Osteoblast (primary cell): ENCODE results near the gene APBB1. TPM values are rescaled to one million over a fixed set of nuclear protein-coding genes. Genes with fewer than 3 reads are reported as not detected.
"Not testable (repeated sequence)": the region's sequence is repeated elsewhere in the genome, so short reads cannot be mapped to it uniquely, and the experiment has no call there.

Experiments used
- DNase-seq: peaks from one replicate; pipeline ENCODE4 v3.0.0; 2011; ENCODE audit warnings: low spot score, mixed read lengths; ENCODE audit not compliant: insufficient read length; ENCODE audit errors: missing footprints
- H2AFZ ChIP-seq: 2 replicates; pipeline ENCODE4 v1.6.0; 2011; ENCODE audit warnings: mild to moderate bottlenecking, low read length
- H3K27ac ChIP-seq: 2 replicates; pipeline ENCODE4 v1.5.1; 2011; ENCODE audit warnings: mild to moderate bottlenecking, low read depth, low read length, moderate library complexity
- H3K27me3 ChIP-seq: 2 replicates; pipeline ENCODE4 v1.6.0; 2012; ENCODE audit warnings: mild to moderate bottlenecking, control low read depth, inconsistent platforms, low read length, moderate library complexity; ENCODE audit not compliant: insufficient read depth
- H3K36me3 ChIP-seq: 2 replicates; pipeline ENCODE4 v1.5.1; 2011; ENCODE audit warnings: mild to moderate bottlenecking, low read length, control low read depth, moderate library complexity; ENCODE audit not compliant: insufficient read depth
- H3K4me1 ChIP-seq: 2 replicates; pipeline ENCODE4 v1.5.1; 2011; ENCODE audit warnings: mild to moderate bottlenecking, low read length, control low read depth, moderate library complexity; ENCODE audit not compliant: insufficient read depth
- H3K4me2 ChIP-seq: 2 replicates; pipeline ENCODE4 v1.6.0; 2011; ENCODE audit warnings: mild to moderate bottlenecking, low read length; ENCODE audit not compliant: insufficient read depth
- H3K4me3 ChIP-seq: fragments of 200-600 bp; sonication (generic); 3 replicates; pipeline ENCODE4 v1.5.1; 2012; ENCODE audit warnings: mild to moderate bottlenecking, low read length, inconsistent platforms; ENCODE audit not compliant: insufficient read depth
- H3K79me2 ChIP-seq: 2 replicates; pipeline ENCODE4 v1.6.0; 2012; ENCODE audit warnings: mild to moderate bottlenecking, low read length, control low read depth, inconsistent platforms; ENCODE audit not compliant: insufficient read depth
- H3K9me3 ChIP-seq: 2 replicates; pipeline ENCODE4 v1.5.1; 2011; ENCODE audit warnings: low read depth, low read length, control low read depth
- H4K20me1 ChIP-seq: 2 replicates; pipeline ENCODE4 v1.6.0; 2012; ENCODE audit warnings: mild to moderate bottlenecking, low read length, control low read depth; ENCODE audit not compliant: insufficient read depth
- total RNA-seq: library from RNA; depleted of rRNA; stranded (reverse); fragments of >200 nt; gene quantifications from 2 replicates; pipeline ENCODE4 v1.2.3, GENCODE V29; 2012
- TF ChIP-seq, protein P1 (sequence below): IDR thresholded peaks from 2 replicates; pipeline ENCODE4 v1.5.1; 2011; ENCODE audit warnings: mild to moderate bottlenecking, low read depth, low read length, moderate library complexity; ENCODE audit errors: extremely low read depth

APBB1 gene
- total RNA-seq, 1 donor = 45.6 TPM

- TF ChIP-seq, protein P1, sequence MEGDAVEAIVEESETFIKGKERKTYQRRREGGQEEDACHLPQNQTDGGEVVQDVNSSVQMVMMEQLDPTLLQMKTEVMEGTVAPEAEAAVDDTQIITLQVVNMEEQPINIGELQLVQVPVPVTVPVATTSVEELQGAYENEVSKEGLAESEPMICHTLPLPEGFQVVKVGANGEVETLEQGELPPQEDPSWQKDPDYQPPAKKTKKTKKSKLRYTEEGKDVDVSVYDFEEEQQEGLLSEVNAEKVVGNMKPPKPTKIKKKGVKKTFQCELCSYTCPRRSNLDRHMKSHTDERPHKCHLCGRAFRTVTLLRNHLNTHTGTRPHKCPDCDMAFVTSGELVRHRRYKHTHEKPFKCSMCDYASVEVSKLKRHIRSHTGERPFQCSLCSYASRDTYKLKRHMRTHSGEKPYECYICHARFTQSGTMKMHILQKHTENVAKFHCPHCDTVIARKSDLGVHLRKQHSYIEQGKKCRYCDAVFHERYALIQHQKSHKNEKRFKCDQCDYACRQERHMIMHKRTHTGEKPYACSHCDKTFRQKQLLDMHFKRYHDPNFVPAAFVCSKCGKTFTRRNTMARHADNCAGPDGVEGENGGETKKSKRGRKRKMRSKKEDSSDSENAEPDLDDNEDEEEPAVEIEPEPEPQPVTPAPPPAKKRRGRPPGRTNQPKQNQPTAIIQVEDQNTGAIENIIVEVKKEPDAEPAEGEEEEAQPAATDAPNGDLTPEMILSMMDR = no peak
- H4K20me1 ChIP-seq = no peaks in the 10 kb centered on the region
- H3K79me2 ChIP-seq = peaks cover 3% of the 10 kb centered on the region
- no peak for DNase-seq
- H3K4me1 ChIP-seq = peaks cover 12% of the 10 kb centered on the region
- peak overlapping the region; percentile 41 for H3K4me2 ChIP-seq
- H3K4me3 ChIP-seq = no peak overlapping the region
- no peak overlapping the region for H2AFZ ChIP-seq
- H3K36me3 ChIP-seq = peaks cover 3% of the 10 kb centered on the region
- H3K9me3 ChIP-seq = no peaks in the 10 kb centered on the region
- no peak overlapping the region for H3K27ac ChIP-seq
- H3K27me3 ChIP-seq = no peaks in the 10 kb centered on the region
Observed at GRCh38 chr11:6397636-6398035, 21.3 kb downstream of the APBB1 start.

DNA sequence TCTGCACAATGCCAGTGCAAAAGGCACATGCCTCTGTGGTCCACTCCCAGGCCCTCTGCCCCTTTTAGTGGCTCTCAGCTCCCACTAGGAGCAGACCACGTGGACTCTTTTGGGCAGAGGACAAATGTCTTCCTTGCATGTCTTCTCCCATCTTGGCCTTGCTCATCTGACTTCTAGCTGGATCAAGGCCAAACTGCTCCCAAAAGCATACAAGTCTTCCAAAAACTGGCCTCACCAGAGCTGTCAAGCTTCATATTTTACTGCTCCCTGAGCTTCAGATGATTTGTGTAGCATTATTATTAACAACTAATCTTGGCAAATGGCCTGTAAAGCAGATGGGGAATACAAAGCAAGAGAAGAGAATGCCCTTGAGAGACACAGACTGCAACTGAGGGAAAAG, 21.7 kb downstream of the APBB1 start:
- Histone ChIP-seq H3K4me2 (peak overlapping the region; percentile 41), H3K4me3 (no peak overlapping the region), H2AFZ (no peak overlapping the region)

DNA sequence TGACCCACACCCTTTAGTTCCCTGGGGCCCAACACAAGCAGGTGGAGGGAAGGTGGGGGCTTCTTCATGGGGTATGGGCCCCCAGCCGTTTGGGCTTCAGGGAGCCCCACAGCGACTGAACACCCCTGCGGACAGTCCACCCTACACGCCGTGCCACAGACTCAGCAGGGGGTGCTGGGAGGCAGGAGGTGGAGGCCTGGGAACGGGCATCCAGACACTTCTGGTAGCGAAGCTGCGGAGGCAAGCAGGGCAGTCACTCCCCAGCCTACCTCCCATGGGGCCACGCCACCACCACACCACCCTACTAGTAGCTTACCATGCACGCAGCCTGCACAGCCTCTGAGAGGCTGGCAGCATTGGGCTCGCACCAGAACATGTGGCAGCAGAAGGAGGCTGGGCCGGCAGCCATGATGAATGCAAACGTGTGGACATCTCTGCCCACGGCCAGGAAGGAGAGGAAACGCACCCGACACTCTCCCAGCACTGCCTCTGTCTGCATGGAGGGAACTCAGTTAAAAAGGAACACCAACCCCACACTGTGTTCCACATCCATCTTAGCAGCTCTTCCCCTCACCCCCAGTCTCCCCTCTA, 23.3 kb downstream of the APBB1 start:
- Histone ChIP-seq H3K27ac (no peak overlapping the region), H3K79me2 (peaks cover 15% of the 10 kb centered on the region), H3K9me3 (no peaks in the 10 kb centered on the region), H3K4me2 (no peak overlapping the region), H3K36me3 (peaks cover 3% of the 10 kb centered on the region), H4K20me1 (no peaks in the 10 kb centered on the region), H3K27me3 (no peaks in the 10 kb centered on the region), H2AFZ (no peak overlapping the region), H3K4me3 (no peak overlapping the region), H3K4me1 (peaks cover 18% of the 10 kb centered on the region)
- DNase-seq = no peak
- TF ChIP-seq, protein P1 = no peak

More for the DNA sequence above, 21.7 kb downstream of the APBB1 start:
- no peaks in the 10 kb centered on the region for H3K9me3 ChIP-seq
- no peaks in the 10 kb centered on the region for H4K20me1 ChIP-seq
- H3K36me3 ChIP-seq = peaks cover 3% of the 10 kb centered on the region
- H3K27me3 ChIP-seq = no peaks in the 10 kb centered on the region
- peaks cover 4% of the 10 kb centered on the region for H3K79me2 ChIP-seq
- TF ChIP-seq, protein P1 = no peak
- peak; percentile 91 for DNase-seq
- no peak overlapping the region for H3K27ac ChIP-seq
- peaks cover 12% of the 10 kb centered on the region for H3K4me1 ChIP-seq

GRCh38 chr11:6393989-6394670, 24.8 kb downstream of the APBB1 start:
- H3K36me3 ChIP-seq = peaks cover 3% of the 10 kb centered on the region
- no peaks in the 10 kb centered on the region for H3K27me3 ChIP-seq
- TF ChIP-seq, protein P1 = no peak
- H3K4me3 ChIP-seq = no peak overlapping the region
- DNase-seq = no peak
- peaks cover 15% of the 10 kb centered on the region for H3K79me2 ChIP-seq
- H3K4me1 ChIP-seq = peaks cover 24% of the 10 kb centered on the region
- no peaks in the 10 kb centered on the region for H4K20me1 ChIP-seq
- H3K4me2 ChIP-seq = no peak overlapping the region
- no peak overlapping the region for H2AFZ ChIP-seq
- H3K27ac ChIP-seq = no peak overlapping the region
- H3K9me3 ChIP-seq = no peaks in the 10 kb centered on the region

- Histone ChIP-seq H3K79me2 (peaks cover 15% of the 10 kb centered on the region), H3K4me1 (peaks cover 28% of the 10 kb centered on the region)
- H3K4me3 ChIP-seq, H3K9me3 ChIP-seq, H2AFZ ChIP-seq, H3K27ac ChIP-seq, H3K4me2 ChIP-seq, H3K27me3 ChIP-seq, DNase-seq, H3K36me3 ChIP-seq, H4K20me1 ChIP-seq: not testable (repeated sequence)
Observed at GRCh38 chr11:6392251-6392650, 26.6 kb downstream of the APBB1 start.
